ENCODE results near the gene KCNQ1. TPM values are rescaled to one million over a fixed set of nuclear protein-coding genes. Genes with fewer than 3 reads are reported as not detected.

The KCNQ1 gene
- total and polyA plus RNA-seq, 12 donors, result 11.0 to 447 (median 320) TPM

- intact Hi-C loops (cut with DNase I), result loop anchor here (10.0 kb wide), 4 partner anchors 206 to 326 kb away; partner anchors contain the start of genes C11orf21 (in 1 of the 2) and TSPAN32 (in 1 of the 2)
- 89 to 94% (median 93%) methylated on average over 7 of the region's 7 CpGs for WGBS, 4 donors
- peak in 1 of 7 donors; percentile 19 for DNase-seq
These were observed 75.9 kb downstream of the KCNQ1 start for GRCh38 chr11:2520736-2521035.

GRCh38 chr11:2521081-2521732 lies 76.4 kb downstream of the KCNQ1 start:
- Histone ChIP-seq H3K27ac (peak overlapping the region in 4 of 5 donors; percentile 28 to 82 (median 58)), H3K4me1 (replicated peaks in 1 of 2) (peaks cover 38 to 46% of the 10 kb centered on the region in 2 donors), H3K27me3 (no peaks in the 10 kb centered on the region), H3K4me3 (no peak overlapping the region), H3K9me3 (replicated peaks in 1 of 3) (no peaks in the 10 kb centered on the region), H3K36me3 (replicated peaks in 1 of 2) (no peaks in the 10 kb centered on the region)
- intact Hi-C loops (cut with DNase I), result loop anchor here (10.0 kb wide), 4 partner anchors 206 to 326 kb away; partner anchors contain the start of genes C11orf21 (in 1 of the 2) and TSPAN32 (in 1 of the 2)
- WGBS, 4 donors, result 88 to 90% (median 89%) methylated on average over 25 to 26 of the region's 26 CpGs
- TF ChIP-seq, protein P1, sequence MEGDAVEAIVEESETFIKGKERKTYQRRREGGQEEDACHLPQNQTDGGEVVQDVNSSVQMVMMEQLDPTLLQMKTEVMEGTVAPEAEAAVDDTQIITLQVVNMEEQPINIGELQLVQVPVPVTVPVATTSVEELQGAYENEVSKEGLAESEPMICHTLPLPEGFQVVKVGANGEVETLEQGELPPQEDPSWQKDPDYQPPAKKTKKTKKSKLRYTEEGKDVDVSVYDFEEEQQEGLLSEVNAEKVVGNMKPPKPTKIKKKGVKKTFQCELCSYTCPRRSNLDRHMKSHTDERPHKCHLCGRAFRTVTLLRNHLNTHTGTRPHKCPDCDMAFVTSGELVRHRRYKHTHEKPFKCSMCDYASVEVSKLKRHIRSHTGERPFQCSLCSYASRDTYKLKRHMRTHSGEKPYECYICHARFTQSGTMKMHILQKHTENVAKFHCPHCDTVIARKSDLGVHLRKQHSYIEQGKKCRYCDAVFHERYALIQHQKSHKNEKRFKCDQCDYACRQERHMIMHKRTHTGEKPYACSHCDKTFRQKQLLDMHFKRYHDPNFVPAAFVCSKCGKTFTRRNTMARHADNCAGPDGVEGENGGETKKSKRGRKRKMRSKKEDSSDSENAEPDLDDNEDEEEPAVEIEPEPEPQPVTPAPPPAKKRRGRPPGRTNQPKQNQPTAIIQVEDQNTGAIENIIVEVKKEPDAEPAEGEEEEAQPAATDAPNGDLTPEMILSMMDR (IDR thresholded peaks at IDR 0.05), result no peak
- TF ChIP-seq POLR2A (IDR thresholded peaks at IDR 0.05), result no peak
- DNase-seq, result peak in 5 of 7 donors; percentile 7 to 25 (median 17)

More at GRCh38 chr11:2520736-2521035, 75.9 kb downstream of the KCNQ1 start:
- TF ChIP-seq POLR2A (IDR thresholded peaks at IDR 0.05), result no peak
- TF ChIP-seq, protein P1 (IDR thresholded peaks at IDR 0.05), result no peak
- H3K27me3 ChIP-seq, result no peaks in the 10 kb centered on the region
- H3K4me3 ChIP-seq, result no peak overlapping the region
- H3K36me3 ChIP-seq (replicated peaks in 1 of 2), result no peaks in the 10 kb centered on the region
- peaks cover 34 to 41% of the 10 kb centered on the region in 2 donors for H3K4me1 ChIP-seq (replicated peaks in 1 of 2)
- no peaks in the 10 kb centered on the region for H3K9me3 ChIP-seq (replicated peaks in 1 of 3)
- H3K27ac ChIP-seq, result peak overlapping the region in 1 of 5 donors; percentile 34

DNA sequence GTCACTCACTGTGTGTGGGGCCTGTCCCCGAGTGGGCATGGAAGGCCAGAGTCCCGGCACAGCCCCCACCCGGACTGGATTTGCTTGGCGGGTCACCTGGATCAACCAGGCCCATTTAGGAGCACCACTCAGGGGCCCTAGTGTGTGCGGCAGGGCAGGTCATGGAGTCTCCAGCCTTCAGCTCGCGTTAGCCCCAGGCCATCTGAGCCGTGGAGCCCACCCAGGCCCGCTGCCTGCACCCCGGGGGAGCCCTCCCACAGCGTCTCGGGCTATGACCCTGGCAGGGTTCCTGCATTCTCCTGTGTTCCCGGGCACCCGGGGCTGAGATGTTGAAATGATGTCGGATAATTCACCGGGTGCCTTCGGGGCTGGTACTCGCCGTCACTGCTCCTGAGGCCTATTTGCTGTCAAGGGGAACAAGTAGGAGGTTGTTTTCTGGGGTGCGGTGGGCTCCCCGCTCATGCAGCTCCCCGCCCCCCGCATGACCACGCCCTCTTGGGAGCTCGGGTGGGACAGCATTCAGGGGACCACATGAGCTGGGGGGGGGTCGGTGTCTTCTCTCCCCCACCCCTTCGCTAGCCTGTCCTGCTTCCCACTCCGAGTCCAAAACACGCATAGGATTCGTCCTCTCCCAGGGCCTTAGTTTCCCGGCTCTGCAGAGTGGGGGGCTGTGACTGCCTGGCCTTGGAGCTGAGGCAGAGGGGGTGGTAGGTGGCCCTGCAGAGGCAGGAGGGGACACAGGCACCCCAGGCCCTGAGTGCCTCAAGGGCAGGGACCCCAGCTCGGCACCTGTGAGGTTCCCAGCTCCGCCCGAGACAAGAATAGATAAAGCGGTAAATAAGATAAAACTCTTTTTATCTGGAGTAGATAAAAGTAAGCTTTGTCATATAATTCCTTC lies 77.2 kb downstream of the KCNQ1 start:
- no peaks in the 10 kb centered on the region for H3K9me3 ChIP-seq (replicated peaks in 1 of 3)
- no peaks in the 10 kb centered on the region for H3K36me3 ChIP-seq (replicated peaks in 1 of 2)
- peaks cover 45 to 53% of the 10 kb centered on the region in 2 donors for H3K4me1 ChIP-seq (replicated peaks in 1 of 2)
- no peak overlapping the region for H3K4me3 ChIP-seq
- 47 to 59% (median 49%) methylated on average over 9 to 35 of the region's 35 CpGs for WGBS, 4 donors
- TF ChIP-seq, protein P1 (IDR thresholded peaks at IDR 0.05), result no peak
- no peak for TF ChIP-seq POLR2A (IDR thresholded peaks at IDR 0.05)
- H3K27me3 ChIP-seq, result no peaks in the 10 kb centered on the region
- H3K27ac ChIP-seq, result peak overlapping the region; percentile 28 to 82 (median 47)
- DNase-seq, result peak; percentile 21 to 66 (median 57)
- intact Hi-C loops (cut with DNase I), result loop anchor here (10.0 kb wide), 4 partner anchors 207 to 327 kb away; partner anchors contain the start of genes C11orf21 (in 1 of the 2) and TSPAN32 (in 1 of the 2)

Measured in adrenal gland (tissue), 12 donors.